Osteocyte (in vitro differentiated cells): ENCODE results near the gene GAL. TPM values are rescaled to one million over a fixed set of nuclear protein-coding genes. Genes with fewer than 3 reads are reported as not detected.

Source experiments
- DNase-seq: peaks from one replicate; pipeline ENCODE4 v3.0.0; 2021; ENCODE audit warnings: mixed read lengths; ENCODE audit not compliant: unreplicated experiment; ENCODE audit errors: extremely low spot score
- H3K27ac Mint-ChIP-seq: one replicate; pipeline ENCODE4 v1.8.0; 2021; ENCODE audit warnings: mild to moderate bottlenecking, mixed read lengths; ENCODE audit not compliant: unreplicated experiment
- H3K27me3 Mint-ChIP-seq: one replicate; pipeline ENCODE4 v1.8.0; 2021; ENCODE audit warnings: mixed read lengths; ENCODE audit not compliant: unreplicated experiment
- H3K36me3 Mint-ChIP-seq: one replicate; pipeline ENCODE4 v1.8.0; 2021; ENCODE audit warnings: mixed read lengths; ENCODE audit not compliant: unreplicated experiment
- H3K4me1 Mint-ChIP-seq: one replicate; pipeline ENCODE4 v1.8.0; 2021; ENCODE audit warnings: mixed read lengths; ENCODE audit not compliant: unreplicated experiment
- H3K4me3 Mint-ChIP-seq: one replicate; pipeline ENCODE4 v1.8.0; 2021; ENCODE audit warnings: mild to moderate bottlenecking, moderate library complexity, mixed read lengths; ENCODE audit not compliant: unreplicated experiment
- H3K9me3 Mint-ChIP-seq: one replicate; pipeline ENCODE4 v1.8.0; 2021; ENCODE audit warnings: mixed read lengths; ENCODE audit not compliant: unreplicated experiment
- total RNA-seq: library from RNA; stranded (reverse); gene quantifications from 2 replicates; pipeline ENCODE4 v1.2.1, GENCODE V29; 2021
- TF ChIP-seq, protein P1 (sequence below): fragments of 200-600 bp; sonication (generic); IDR thresholded peaks from 2 replicates; pipeline ENCODE4 v1.5.0; 2021; ENCODE audit warnings: antibody characterized with exemption, mild to moderate bottlenecking, moderate library complexity

The GAL gene
- total RNA-seq, 1 donor from 2014 or later: not detected

DNA sequence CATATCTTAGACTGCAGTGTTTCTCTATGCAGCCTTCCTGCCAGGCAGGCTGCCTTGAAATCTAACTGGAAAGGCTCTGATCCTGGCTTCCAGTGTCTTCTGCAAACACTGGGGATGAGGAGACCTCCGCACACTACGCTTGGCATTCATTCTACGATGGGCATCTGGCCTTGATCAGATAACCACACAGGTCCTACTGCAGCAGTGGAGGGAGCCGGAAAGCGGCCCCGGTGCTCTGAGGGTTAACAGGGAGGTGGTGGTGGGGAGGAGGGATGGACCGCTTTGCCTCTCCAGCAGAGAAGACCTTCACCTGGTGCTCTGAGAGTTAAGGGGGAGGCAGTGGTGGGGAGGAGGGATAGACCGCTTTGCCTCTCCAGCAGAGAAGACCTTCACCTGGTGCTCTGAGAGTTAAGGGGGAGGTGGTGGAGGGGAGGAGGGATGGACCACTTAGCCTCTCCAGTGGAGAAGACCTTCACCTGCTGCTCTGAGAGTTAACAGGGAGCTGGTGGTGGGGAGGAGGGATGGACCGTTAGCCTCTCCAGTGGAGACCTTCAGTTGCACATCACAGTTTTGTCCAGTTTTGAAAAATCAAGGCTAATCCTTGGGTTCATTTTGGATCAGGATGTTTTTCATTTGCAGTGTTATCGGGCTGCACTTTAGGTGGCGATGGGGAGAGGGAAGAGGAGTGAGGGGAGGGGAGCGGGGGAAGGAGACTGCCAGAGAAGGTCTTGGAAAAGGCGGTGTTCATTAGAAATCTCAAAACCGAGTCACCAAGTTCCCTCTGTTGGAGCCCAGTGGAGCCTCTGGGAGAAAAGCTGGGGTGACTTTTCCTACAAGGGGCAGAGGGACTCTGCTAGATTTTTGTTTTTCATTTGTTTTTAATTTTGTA, 5.6 kb downstream of the GAL start:
- H3K27ac Mint-ChIP-seq: no peak overlapping the region
- no peaks in the 10 kb centered on the region for H3K9me3 Mint-ChIP-seq
- H3K36me3 Mint-ChIP-seq: no peaks in the 10 kb centered on the region
- H3K27me3 Mint-ChIP-seq: peaks cover 69% of the 10 kb centered on the region
- H3K4me3 Mint-ChIP-seq: no peak overlapping the region
- peaks cover 6% of the 10 kb centered on the region for H3K4me1 Mint-ChIP-seq
- no peak for DNase-seq
- TF ChIP-seq, protein P1, sequence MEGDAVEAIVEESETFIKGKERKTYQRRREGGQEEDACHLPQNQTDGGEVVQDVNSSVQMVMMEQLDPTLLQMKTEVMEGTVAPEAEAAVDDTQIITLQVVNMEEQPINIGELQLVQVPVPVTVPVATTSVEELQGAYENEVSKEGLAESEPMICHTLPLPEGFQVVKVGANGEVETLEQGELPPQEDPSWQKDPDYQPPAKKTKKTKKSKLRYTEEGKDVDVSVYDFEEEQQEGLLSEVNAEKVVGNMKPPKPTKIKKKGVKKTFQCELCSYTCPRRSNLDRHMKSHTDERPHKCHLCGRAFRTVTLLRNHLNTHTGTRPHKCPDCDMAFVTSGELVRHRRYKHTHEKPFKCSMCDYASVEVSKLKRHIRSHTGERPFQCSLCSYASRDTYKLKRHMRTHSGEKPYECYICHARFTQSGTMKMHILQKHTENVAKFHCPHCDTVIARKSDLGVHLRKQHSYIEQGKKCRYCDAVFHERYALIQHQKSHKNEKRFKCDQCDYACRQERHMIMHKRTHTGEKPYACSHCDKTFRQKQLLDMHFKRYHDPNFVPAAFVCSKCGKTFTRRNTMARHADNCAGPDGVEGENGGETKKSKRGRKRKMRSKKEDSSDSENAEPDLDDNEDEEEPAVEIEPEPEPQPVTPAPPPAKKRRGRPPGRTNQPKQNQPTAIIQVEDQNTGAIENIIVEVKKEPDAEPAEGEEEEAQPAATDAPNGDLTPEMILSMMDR: no peak

DNA sequence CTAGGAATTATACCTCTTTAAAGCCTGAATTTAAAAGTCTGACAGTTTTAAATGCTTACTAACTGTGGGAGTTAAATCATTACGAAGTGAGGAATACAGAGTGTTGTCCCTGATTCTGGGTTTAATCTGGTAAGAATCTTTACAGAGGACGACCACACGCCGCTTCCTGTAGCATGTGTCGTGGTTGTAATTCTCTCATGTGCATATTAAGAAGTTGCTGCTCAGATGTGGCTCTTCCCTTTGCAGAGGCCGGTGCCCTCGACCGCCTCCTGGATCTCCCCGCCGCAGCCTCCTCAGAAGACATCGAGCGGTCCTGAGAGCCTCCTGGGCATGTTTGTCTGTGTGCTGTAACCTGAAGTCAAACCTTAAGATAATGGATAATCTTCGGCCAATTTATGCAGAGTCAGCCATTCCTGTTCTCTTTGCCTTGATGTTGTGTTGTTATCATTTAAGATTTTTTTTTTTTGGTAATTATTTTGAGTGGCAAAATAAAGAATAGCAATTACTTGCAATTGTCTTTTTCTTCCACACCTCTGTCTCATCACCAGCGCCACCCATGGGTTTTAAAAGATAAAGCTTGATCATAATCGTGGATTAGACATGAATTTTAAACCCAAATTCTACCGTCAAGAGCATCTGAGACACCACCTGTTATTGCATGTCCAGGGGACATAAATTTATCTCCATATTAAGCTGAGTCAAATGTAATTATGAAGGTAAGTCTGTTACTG, 6.5 kb downstream of the GAL start:
- Mint-ChIP-seq H3K27ac (no peak overlapping the region), H3K36me3 (no peaks in the 10 kb centered on the region), H3K27me3 (peaks cover 67% of the 10 kb centered on the region), H3K9me3 (no peaks in the 10 kb centered on the region), H3K4me1 (peaks cover 3% of the 10 kb centered on the region), H3K4me3 (no peak overlapping the region)
- DNase-seq: no peak
- TF ChIP-seq, protein P1: peak; percentile 14

DNA sequence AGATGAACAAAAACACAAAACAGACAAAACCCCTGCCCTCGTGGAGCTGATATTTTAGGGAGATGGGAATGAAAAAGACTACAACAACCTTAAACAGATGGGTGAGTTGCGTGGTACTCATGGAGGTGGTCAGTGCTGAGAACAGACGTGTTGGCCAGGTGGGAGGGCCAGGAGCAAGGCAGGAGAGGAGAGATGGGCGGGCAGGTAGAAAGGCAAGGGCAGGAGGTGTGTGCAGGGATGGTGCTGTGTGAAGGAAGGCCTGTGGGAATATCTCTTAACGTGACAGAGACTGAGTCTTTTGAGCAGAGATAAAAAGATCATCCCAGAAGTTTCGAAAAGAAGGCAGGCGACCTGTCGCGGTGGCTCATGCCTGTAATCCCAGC, 7.0 kb downstream of the GAL start:
- Mint-ChIP-seq H3K27me3 (peaks cover 67% of the 10 kb centered on the region), H3K36me3 (no peaks in the 10 kb centered on the region), H3K4me1 (no peaks in the 10 kb centered on the region), H3K27ac (no peak overlapping the region), H3K4me3 (no peak overlapping the region), H3K9me3 (peaks cover 4% of the 10 kb centered on the region)
- TF ChIP-seq, protein P1: no peak
- DNase-seq: no peak

DNA sequence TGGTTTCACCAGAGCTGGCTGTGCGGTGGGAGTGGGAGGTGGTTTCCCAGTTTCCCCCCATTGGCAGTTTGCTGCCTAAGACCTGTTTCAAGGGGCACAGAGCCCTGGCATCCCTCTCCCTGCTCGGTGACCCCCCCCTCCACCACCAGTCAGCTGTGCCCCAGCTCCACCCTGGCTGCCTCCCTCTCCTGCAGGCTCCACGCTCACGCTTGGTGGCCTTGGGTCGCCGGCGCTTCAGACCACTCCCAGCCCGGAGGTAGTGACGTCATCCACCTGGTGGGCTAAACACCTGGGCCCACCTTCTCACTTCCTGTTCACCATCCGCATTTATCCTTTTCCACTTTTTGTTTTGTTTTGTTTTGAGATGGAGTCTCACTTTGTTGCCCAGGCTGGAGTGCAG, 7.8 kb downstream of the GAL start:
- H3K36me3 Mint-ChIP-seq: peaks cover 1% of the 10 kb centered on the region
- no peak for DNase-seq
- H3K4me1 Mint-ChIP-seq: no peaks in the 10 kb centered on the region
- H3K4me3 Mint-ChIP-seq: no peak overlapping the region
- H3K27ac Mint-ChIP-seq: no peak overlapping the region
- peaks cover 5% of the 10 kb centered on the region for H3K9me3 Mint-ChIP-seq
- peaks cover 67% of the 10 kb centered on the region for H3K27me3 Mint-ChIP-seq
- TF ChIP-seq, protein P1: no peak

DNA sequence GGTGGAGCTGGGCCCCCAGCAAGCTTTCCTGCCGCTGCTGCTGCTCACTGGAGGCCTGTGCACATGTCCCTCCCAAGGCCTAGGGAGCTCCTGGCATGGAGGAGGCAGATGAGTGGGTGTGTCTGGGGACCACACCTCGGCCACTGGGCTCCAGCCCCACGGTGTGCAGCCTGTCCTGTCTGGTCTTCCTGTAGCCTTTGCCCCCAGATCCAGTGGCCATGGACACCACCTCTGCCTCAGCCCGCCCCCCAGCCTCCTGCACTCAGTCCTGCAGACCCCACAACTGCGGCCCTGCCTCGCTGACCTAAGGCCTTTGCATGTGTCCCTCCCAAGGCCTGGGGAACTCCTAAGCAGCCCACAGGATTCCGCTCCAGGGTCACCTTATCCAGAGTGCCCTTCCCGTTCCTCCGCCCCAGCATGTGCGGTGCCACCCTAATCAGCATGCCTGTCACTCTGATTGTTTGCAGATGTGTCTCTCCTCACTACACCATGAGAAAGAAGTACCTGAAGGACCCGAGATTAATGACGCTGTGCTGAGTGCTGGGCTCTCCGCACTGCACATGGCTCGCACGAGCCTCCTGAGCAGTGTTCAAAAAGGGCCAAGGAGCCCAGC, 8.6 kb downstream of the GAL start:
- no peak overlapping the region for H3K27ac Mint-ChIP-seq

More for the DNA sequence above, 8.6 kb downstream of the GAL start:
- H3K36me3 Mint-ChIP-seq: peaks cover 1% of the 10 kb centered on the region
- H3K27me3 Mint-ChIP-seq: peaks cover 66% of the 10 kb centered on the region
- H3K4me3 Mint-ChIP-seq: no peak overlapping the region
- no peak for DNase-seq
- H3K4me1 Mint-ChIP-seq: no peaks in the 10 kb centered on the region
- TF ChIP-seq, protein P1: no peak
- peaks cover 5% of the 10 kb centered on the region for H3K9me3 Mint-ChIP-seq
